ENCODE data around the gene HPD. TPM values are rescaled to one million over a fixed set of nuclear protein-coding genes. Genes with fewer than 3 reads are reported as not detected.
"Not testable (repeated sequence)": the region's sequence is repeated elsewhere in the genome, so short reads cannot be mapped to it uniquely, and the experiment has no call there.

Gene HPD
- total RNA-seq, 1 experiment from 2014 or later = not detected

DNA sequence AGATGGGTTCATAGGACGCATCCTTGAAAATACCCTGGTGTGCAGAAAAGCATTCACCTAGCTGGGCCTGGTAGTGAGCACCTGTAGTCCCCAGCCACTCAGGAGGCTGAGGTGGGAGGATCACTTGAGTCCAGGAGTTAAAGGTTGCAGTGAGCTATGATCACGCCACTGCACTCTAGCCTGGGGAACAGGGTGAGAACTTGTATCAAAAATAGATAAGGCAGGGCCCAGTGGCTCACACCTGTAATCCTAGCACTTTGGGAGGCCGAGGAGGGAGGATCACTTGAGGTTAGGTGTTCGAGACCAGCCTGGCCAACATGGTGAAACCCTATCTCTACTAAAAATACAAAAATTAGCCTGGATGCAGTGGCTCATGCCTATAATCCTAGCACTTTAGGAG lies 2.0 kb upstream of the HPD start:
- not testable (repeated sequence) for H3K4me3 ChIP-seq (ENCODE audit: low read length); H2AFZ ChIP-seq (ENCODE audit: low read length); DNase-seq; H3K27me3 ChIP-seq (ENCODE audit: low read length); H3K27ac ChIP-seq (ENCODE audit: low read length); H4K20me1 ChIP-seq (ENCODE audit: insufficient read depth, low read depth, low read length); H3K79me2 ChIP-seq (ENCODE audit: low read length); H3K4me2 ChIP-seq (ENCODE audit: low read depth, low read length, poor library complexity, severe bottlenecking); H3K9me2 ChIP-seq (replicated peaks; ENCODE audit: insufficient read depth, low read length); H3K9ac ChIP-seq (ENCODE audit: low read length); H3K9me3 ChIP-seq (ENCODE audit: low read length); H3K36me3 ChIP-seq (ENCODE audit: insufficient read depth, low read length)
- peaks cover 12% of the 10 kb centered on the region for H3K4me1 ChIP-seq (ENCODE audit: low read length)

DNA sequence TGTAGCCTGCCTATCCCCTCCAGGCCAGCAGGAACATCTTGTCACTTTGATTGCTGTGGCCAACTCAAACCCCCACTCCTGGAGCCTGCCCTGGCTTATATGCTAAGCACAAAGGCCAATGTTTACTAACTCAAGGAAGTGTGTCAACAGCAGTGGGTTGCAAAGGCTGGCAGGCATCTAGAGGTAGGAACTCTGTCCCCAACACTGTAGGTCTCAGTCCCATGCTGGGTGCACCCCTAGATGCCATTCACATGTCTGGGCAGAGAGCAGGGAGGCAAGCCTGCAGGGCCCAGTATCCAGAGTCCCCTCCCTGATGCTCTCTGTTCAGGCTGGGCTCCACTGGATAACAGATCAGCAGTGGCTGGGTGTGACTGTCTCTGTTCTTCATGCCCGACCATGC lies 1.6 kb upstream of the HPD start:
- H3K4me2 ChIP-seq (ENCODE audit: low read depth, low read length, poor library complexity, severe bottlenecking) = no peak overlapping the region
- no peaks in the 10 kb centered on the region for H3K79me2 ChIP-seq (ENCODE audit: low read length)
- no peaks in the 10 kb centered on the region for H3K36me3 ChIP-seq (ENCODE audit: insufficient read depth, low read length)
- H2AFZ ChIP-seq (ENCODE audit: low read length) = no peak overlapping the region
- H3K9ac ChIP-seq (ENCODE audit: low read length) = no peak overlapping the region
- no peak overlapping the region for H3K4me3 ChIP-seq (ENCODE audit: low read length)
- H3K4me1 ChIP-seq (ENCODE audit: low read length) = peaks cover 12% of the 10 kb centered on the region
- no peak for DNase-seq
- no peak overlapping the region for H3K27ac ChIP-seq (ENCODE audit: low read length)
- H3K9me3 ChIP-seq (ENCODE audit: low read length) = no peaks in the 10 kb centered on the region
- H3K9me2 ChIP-seq (replicated peaks; ENCODE audit: insufficient read depth, low read length) = no peaks in the 10 kb centered on the region
- H4K20me1 ChIP-seq (ENCODE audit: insufficient read depth, low read depth, low read length) = no peaks in the 10 kb centered on the region
- no peaks in the 10 kb centered on the region for H3K27me3 ChIP-seq (ENCODE audit: low read length)

GRCh38 chr12:121858318-121858661 lies 369 bp downstream of the HPD start:
- Histone ChIP-seq H3K4me3 (ENCODE audit: low read length) (no peak overlapping the region), H4K20me1 (ENCODE audit: insufficient read depth, low read depth, low read length) (no peaks in the 10 kb centered on the region), H3K4me1 (ENCODE audit: low read length) (peaks cover 12% of the 10 kb centered on the region), H3K79me2 (ENCODE audit: low read length) (no peaks in the 10 kb centered on the region), H3K36me3 (ENCODE audit: insufficient read depth, low read length) (no peaks in the 10 kb centered on the region), H3K9me2 (replicated peaks; ENCODE audit: insufficient read depth, low read length) (no peaks in the 10 kb centered on the region), H3K27me3 (ENCODE audit: low read length) (no peaks in the 10 kb centered on the region), H3K9me3 (ENCODE audit: low read length) (no peaks in the 10 kb centered on the region), H2AFZ (ENCODE audit: low read length) (no peak overlapping the region), H3K9ac (ENCODE audit: low read length) (no peak overlapping the region), H3K4me2 (ENCODE audit: low read depth, low read length, poor library complexity, severe bottlenecking) (no peak overlapping the region), H3K27ac (ENCODE audit: low read length) (no peak overlapping the region)
- DNase-seq = no peak

DNA sequence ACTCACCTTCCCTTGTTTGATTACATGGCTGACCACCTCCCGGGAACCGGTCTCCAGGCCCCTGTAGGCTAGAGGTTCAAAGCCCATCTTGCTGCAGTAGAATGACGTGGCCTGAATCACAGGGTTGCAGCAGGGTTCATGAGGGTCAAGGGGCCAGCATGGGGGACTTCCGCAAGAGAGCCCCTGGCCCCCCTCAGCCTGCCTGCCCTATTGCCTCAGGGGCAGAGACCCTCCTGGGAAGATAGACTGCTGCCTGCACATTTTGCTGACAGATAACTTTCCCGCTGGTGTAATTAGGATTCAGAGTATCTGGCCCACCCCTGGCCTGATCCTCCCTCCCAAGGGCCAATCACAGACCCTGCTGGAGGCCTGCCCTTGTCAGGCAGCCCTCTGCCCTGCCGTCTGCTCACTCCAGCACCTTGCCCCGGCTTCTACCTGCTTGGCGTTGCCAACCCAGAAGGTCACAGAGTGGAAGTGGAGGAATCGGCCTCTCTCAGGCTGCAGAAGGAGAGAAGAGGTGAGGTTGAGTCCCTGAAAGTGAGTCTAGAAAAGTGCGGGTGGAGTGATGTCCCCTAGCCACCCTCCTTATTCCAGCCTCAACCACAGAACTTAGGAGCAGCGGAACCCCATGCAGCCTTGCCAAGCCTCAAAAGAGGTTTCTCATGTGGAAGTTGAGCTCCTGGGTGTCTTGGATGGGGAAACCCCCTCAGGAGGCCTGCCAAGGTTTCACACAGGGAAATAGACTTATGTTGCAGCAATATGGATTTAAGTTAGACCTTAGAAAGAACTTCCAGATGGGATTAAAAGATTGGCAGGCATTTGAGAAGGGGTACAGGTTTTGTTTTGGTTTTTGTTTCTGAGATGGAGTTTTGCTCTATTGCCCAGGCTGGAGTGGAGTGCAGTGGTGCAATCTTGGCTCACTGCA lies 1.1 kb downstream of the HPD start:
- no peak overlapping the region for H3K4me2 ChIP-seq (ENCODE audit: low read depth, low read length, poor library complexity, severe bottlenecking)
- no peaks in the 10 kb centered on the region for H3K36me3 ChIP-seq (ENCODE audit: insufficient read depth, low read length)
- H3K79me2 ChIP-seq (ENCODE audit: low read length) = no peaks in the 10 kb centered on the region
- no peak overlapping the region for H3K9ac ChIP-seq (ENCODE audit: low read length)
- H2AFZ ChIP-seq (ENCODE audit: low read length) = no peak overlapping the region
- no peaks in the 10 kb centered on the region for H3K9me3 ChIP-seq (ENCODE audit: low read length)
- no peaks in the 10 kb centered on the region for H3K27me3 ChIP-seq (ENCODE audit: low read length)
- H3K4me1 ChIP-seq (ENCODE audit: low read length) = peaks cover 12% of the 10 kb centered on the region
- H3K9me2 ChIP-seq (replicated peaks; ENCODE audit: insufficient read depth, low read length) = no peaks in the 10 kb centered on the region
- H4K20me1 ChIP-seq (ENCODE audit: insufficient read depth, low read depth, low read length) = no peaks in the 10 kb centered on the region
- H3K4me3 ChIP-seq (ENCODE audit: low read length) = no peak overlapping the region
- H3K27ac ChIP-seq (ENCODE audit: low read length) = no peak overlapping the region
- DNase-seq = no peak

- H3K79me2 ChIP-seq (ENCODE audit: low read length); H3K36me3 ChIP-seq (ENCODE audit: insufficient read depth, low read length); H3K9me2 ChIP-seq (replicated peaks; ENCODE audit: insufficient read depth, low read length); H3K9me3 ChIP-seq (ENCODE audit: low read length); H3K9ac ChIP-seq (ENCODE audit: low read length); H3K4me3 ChIP-seq (ENCODE audit: low read length); H3K4me1 ChIP-seq (ENCODE audit: low read length); H3K27ac ChIP-seq (ENCODE audit: low read length); H3K4me2 ChIP-seq (ENCODE audit: low read depth, low read length, poor library complexity, severe bottlenecking); H4K20me1 ChIP-seq (ENCODE audit: insufficient read depth, low read depth, low read length); H2AFZ ChIP-seq (ENCODE audit: low read length); DNase-seq; H3K27me3 ChIP-seq (ENCODE audit: low read length): not testable (repeated sequence)
Observed at GRCh38 chr12:121852392-121852791, 6.3 kb downstream of the HPD start.

DNA sequence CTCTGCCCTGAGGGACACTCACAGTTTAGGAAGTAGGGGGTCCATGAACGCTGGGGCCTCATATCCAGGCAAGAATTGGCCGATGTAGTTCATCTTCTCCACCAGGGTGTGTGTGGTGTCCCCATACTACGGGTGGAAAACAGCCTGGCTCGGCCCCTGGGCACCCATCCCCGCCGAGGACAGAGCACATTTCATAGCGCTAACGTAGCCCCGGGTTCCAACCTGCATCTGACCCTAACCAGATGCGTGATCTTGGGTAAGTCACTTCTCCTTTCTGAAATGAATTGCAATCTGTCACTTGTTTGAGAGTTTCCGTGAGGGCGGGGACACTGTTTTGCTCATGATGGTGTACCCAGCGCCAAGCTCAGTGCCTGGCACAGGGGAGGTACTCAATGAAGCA lies 9.0 kb downstream of the HPD start:
- H3K4me2 ChIP-seq (ENCODE audit: low read depth, low read length, poor library complexity, severe bottlenecking) = no peak overlapping the region
- no peak overlapping the region for H2AFZ ChIP-seq (ENCODE audit: low read length)
- peaks cover 6% of the 10 kb centered on the region for H3K4me1 ChIP-seq (ENCODE audit: low read length)
- no peak overlapping the region for H3K4me3 ChIP-seq (ENCODE audit: low read length)
- no peaks in the 10 kb centered on the region for H4K20me1 ChIP-seq (ENCODE audit: insufficient read depth, low read depth, low read length)
- no peak overlapping the region for H3K9ac ChIP-seq (ENCODE audit: low read length)
- H3K27ac ChIP-seq (ENCODE audit: low read length) = no peak overlapping the region
- no peaks in the 10 kb centered on the region for H3K79me2 ChIP-seq (ENCODE audit: low read length)
- H3K9me2 ChIP-seq (replicated peaks; ENCODE audit: insufficient read depth, low read length) = no peaks in the 10 kb centered on the region
- H3K27me3 ChIP-seq (ENCODE audit: low read length) = no peaks in the 10 kb centered on the region
- no peaks in the 10 kb centered on the region for H3K36me3 ChIP-seq (ENCODE audit: insufficient read depth, low read length)
- H3K9me3 ChIP-seq (ENCODE audit: low read length) = no peaks in the 10 kb centered on the region
- DNase-seq = no peak

DNA sequence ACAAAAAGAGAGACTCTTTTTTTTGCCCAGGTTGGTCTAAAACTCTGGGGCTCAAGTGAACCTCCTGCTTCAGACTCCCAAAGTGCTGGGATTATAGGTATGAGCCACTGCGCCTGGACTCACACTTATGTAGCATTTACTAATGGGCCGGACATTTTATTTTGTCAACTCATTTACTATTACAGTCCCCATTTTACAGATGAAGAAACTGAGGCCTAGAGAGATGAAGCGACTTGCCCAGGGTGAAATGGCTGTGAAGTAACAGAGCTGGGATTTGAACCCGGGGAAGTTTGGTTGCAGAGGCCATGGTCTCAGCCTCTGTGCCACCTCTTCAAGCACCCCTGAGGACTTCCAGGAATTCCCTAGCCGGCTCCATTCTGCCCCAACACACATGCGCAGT lies 9.4 kb downstream of the HPD start:
- Histone ChIP-seq H3K36me3 (ENCODE audit: insufficient read depth, low read length) (no peaks in the 10 kb centered on the region), H3K9me2 (replicated peaks; ENCODE audit: insufficient read depth, low read length) (no peaks in the 10 kb centered on the region), H3K9ac (ENCODE audit: low read length) (no peak overlapping the region), H4K20me1 (ENCODE audit: insufficient read depth, low read depth, low read length) (no peaks in the 10 kb centered on the region), H3K4me1 (ENCODE audit: low read length) (peaks cover 6% of the 10 kb centered on the region), H3K4me2 (ENCODE audit: low read depth, low read length, poor library complexity, severe bottlenecking) (no peak overlapping the region), H2AFZ (ENCODE audit: low read length) (no peak overlapping the region), H3K4me3 (ENCODE audit: low read length) (no peak overlapping the region), H3K9me3 (ENCODE audit: low read length) (no peaks in the 10 kb centered on the region), H3K79me2 (ENCODE audit: low read length) (no peaks in the 10 kb centered on the region), H3K27me3 (ENCODE audit: low read length) (no peaks in the 10 kb centered on the region), H3K27ac (ENCODE audit: low read length) (no peak overlapping the region)
- DNase-seq = no peak

DNA sequence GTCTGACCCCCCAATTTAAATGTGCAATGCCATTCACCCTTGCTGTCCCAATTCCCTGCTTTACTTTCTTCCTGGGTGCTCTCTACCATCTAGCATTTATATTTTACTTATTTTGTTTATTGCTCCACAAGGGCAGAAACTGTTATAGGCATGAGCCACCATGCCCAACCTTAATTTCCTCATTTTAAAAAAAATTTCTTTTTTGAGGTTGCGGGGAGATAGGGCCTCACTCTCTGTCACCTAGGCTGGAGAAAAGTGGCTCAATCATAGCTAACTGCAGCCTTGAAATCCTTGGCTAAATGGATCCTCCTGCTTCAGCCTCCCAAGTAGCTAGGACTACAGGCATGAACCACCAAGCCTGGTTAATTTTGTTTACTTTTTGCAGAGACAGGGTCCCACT lies 13.0 kb downstream of the HPD start:
- no peaks in the 10 kb centered on the region for H4K20me1 ChIP-seq (ENCODE audit: insufficient read depth, low read depth, low read length)
- no peaks in the 10 kb centered on the region for H3K9me3 ChIP-seq (ENCODE audit: low read length)
- no peaks in the 10 kb centered on the region for H3K79me2 ChIP-seq (ENCODE audit: low read length)
- H3K27me3 ChIP-seq (ENCODE audit: low read length) = no peaks in the 10 kb centered on the region
- H3K27ac ChIP-seq (ENCODE audit: low read length) = no peak overlapping the region
- H3K9ac ChIP-seq (ENCODE audit: low read length) = no peak overlapping the region
- no peaks in the 10 kb centered on the region for H3K9me2 ChIP-seq (replicated peaks; ENCODE audit: insufficient read depth, low read length)
- H3K4me1 ChIP-seq (ENCODE audit: low read length) = peaks cover 6% of the 10 kb centered on the region
- no peak overlapping the region for H3K4me3 ChIP-seq (ENCODE audit: low read length)
- no peaks in the 10 kb centered on the region for H3K36me3 ChIP-seq (ENCODE audit: insufficient read depth, low read length)
- 0 out of 2 replicates have a peak overlapping the region, but pooled peaks have one; percentile 71 for H2AFZ ChIP-seq (ENCODE audit: low read length)
- peak overlapping the region; percentile 29 for H3K4me2 ChIP-seq (ENCODE audit: low read depth, low read length, poor library complexity, severe bottlenecking)
- peak; percentile 67 for DNase-seq
